IMR-90 (cell line): ENCODE data around the gene RGS19. TPM values are rescaled to one million over a fixed set of nuclear protein-coding genes. Genes with fewer than 3 reads are reported as not detected.

Source experiments
- ATAC-seq: fragments of 200-7000 bp; cut with Tn5 transposase; 2 replicates; pipeline ENCODE4 v1.9.1; 2020; ENCODE audit warnings: low read depth, mild to moderate bottlenecking, moderate library complexity
- BruUV-seq: library from RNA; stranded (reverse); fragments of 400-500 nt; replicated peaks from 2 replicates; lab custom pipeline; 2021; lab: Mats Ljungman, UMichigan
- CTCF ChIA-PET: fragments of 300-600 bp; formaldehyde crosslinking; extraction: SDS; loops from one replicate; lab custom pipeline; 2021; ENCODE audit warnings: antibody characterized with exemption; lab: Yijun Ruan, JAX
- POLR2A ChIA-PET: fragments of 300-600 bp; sonication (Branson Sonifier 250); formaldehyde crosslinking; loops from one replicate; lab custom pipeline; 2022; ENCODE audit warnings: antibody characterized with exemption; ENCODE audit not compliant: unreplicated experiment; lab: Charles Lee
- DNase-seq: peaks from one replicate; pipeline ENCODE4 v3.0.0; 2013
- H2AFZ ChIP-seq: replicated peaks from 2 replicates; pipeline ENCODE3; 2013; ENCODE audit warnings: low read length, mild to moderate bottlenecking; ENCODE audit not compliant: poor library complexity
- H2AK5ac ChIP-seq: 2 replicates; pipeline ENCODE4 v1.6.1; 2013; ENCODE audit warnings: low read depth, low read length, inconsistent platforms
- H2AK9ac ChIP-seq: replicated peaks from 2 replicates; pipeline ENCODE3; 2013; ENCODE audit warnings: mild to moderate bottlenecking, low read depth, low read length, moderate library complexity; ENCODE audit not compliant: poor library complexity
- H2BK120ac ChIP-seq: 2 replicates; pipeline ENCODE4 v1.6.1; 2013; ENCODE audit warnings: low read depth, low read length, inconsistent platforms
- H2BK15ac ChIP-seq: 3 replicates; pipeline ENCODE4 v1.6.1; 2013; ENCODE audit warnings: low read depth, low read length, inconsistent platforms
- H2BK20ac ChIP-seq: 2 replicates; pipeline ENCODE4 v1.6.1; 2013; ENCODE audit warnings: low read depth, mild to moderate bottlenecking, inconsistent platforms, low read length, moderate library complexity
- H2BK5ac ChIP-seq: 2 replicates; pipeline ENCODE4 v1.6.1; 2013; ENCODE audit warnings: mild to moderate bottlenecking, low read depth, low read length, inconsistent platforms; ENCODE audit not compliant: poor library complexity, severe bottlenecking
- H3K14ac ChIP-seq: replicated peaks from 2 replicates; pipeline ENCODE4 v1.6.1; 2013; ENCODE audit warnings: low read depth, low read length, inconsistent platforms
- H3K18ac ChIP-seq: 2 replicates; pipeline ENCODE4 v1.6.1; 2013; ENCODE audit warnings: low read depth, low read length, control low read depth
- H3K23ac ChIP-seq: 2 replicates; pipeline ENCODE4 v1.6.1; 2013; ENCODE audit warnings: low read depth, low read length, inconsistent platforms
- H3K27ac ChIP-seq: 2 replicates; pipeline ENCODE4 v1.5.1; 2013; ENCODE audit warnings: mild to moderate bottlenecking, control low read depth, low read length; ENCODE audit not compliant: insufficient read depth
- H3K27me3 ChIP-seq: 2 replicates; pipeline ENCODE4 v1.6.1; 2013; ENCODE audit warnings: low read length; ENCODE audit not compliant: control insufficient read depth, insufficient read depth
- H3K36me3 ChIP-seq: 2 replicates; pipeline ENCODE4 v1.6.1; 2013; ENCODE audit warnings: low read length, mixed read lengths; ENCODE audit not compliant: control insufficient read depth, insufficient read depth
- H3K4ac ChIP-seq: 2 replicates; pipeline ENCODE4 v1.6.1; 2013; ENCODE audit warnings: low read depth, low read length, inconsistent platforms
- H3K4me1 ChIP-seq: 2 replicates; pipeline ENCODE4 v1.6.1; 2013; ENCODE audit warnings: low read length, mixed read lengths; ENCODE audit not compliant: control insufficient read depth, insufficient read depth
- H3K4me2 ChIP-seq: 2 replicates; pipeline ENCODE4 v1.6.1; 2013; ENCODE audit warnings: low read depth, mild to moderate bottlenecking, control low read depth, low read length, moderate library complexity
- H3K4me3 ChIP-seq: 2 replicates; pipeline ENCODE4 v1.5.1; 2013; ENCODE audit warnings: low read depth, mild to moderate bottlenecking, control low read depth, low read length, moderate library complexity; ENCODE audit not compliant: insufficient read depth
- H3K56ac ChIP-seq: 2 replicates; pipeline ENCODE4 v1.6.1; 2013; ENCODE audit warnings: low read length, inconsistent platforms; ENCODE audit not compliant: insufficient read depth; ENCODE audit errors: extremely low read depth
- H3K79me1 ChIP-seq, 2 experiments: 2 replicates each; pipeline ENCODE4 v1.6.1; 2013; ENCODE audit warnings: low read length in 2 of 2, inconsistent platforms in 1 of 2, low read depth in 1 of 2
- H3K9ac ChIP-seq: 2 replicates; pipeline ENCODE4 v1.6.1; 2013; ENCODE audit warnings: low read depth, low read length, control low read depth
- H3K9me1 ChIP-seq: 2 replicates; pipeline ENCODE4 v1.6.1; 2013; ENCODE audit warnings: low read length, inconsistent platforms; ENCODE audit not compliant: insufficient read depth
- H3K9me3 ChIP-seq: 2 replicates; pipeline ENCODE4 v1.6.1; 2013; ENCODE audit warnings: low read length; ENCODE audit not compliant: control insufficient read depth, insufficient read depth
- H4K20me1 ChIP-seq: 2 replicates; pipeline ENCODE4 v1.6.1; 2013; ENCODE audit warnings: low read length, inconsistent platforms; ENCODE audit not compliant: insufficient read depth
- H4K5ac ChIP-seq: 2 replicates; pipeline ENCODE4 v1.6.1; 2013; ENCODE audit warnings: mild to moderate bottlenecking, low read depth, low read length, control low read depth
- H4K8ac ChIP-seq, 2 experiments: 2 replicates each; pipeline ENCODE4 v1.6.1; 2013; ENCODE audit warnings: low read depth in 2 of 2, low read length in 2 of 2, control low read depth in 1 of 2, inconsistent platforms in 1 of 2
- H4K91ac ChIP-seq: 2 replicates; pipeline ENCODE4 v1.6.1; 2013; ENCODE audit warnings: low read depth, low read length, inconsistent platforms; ENCODE audit not compliant: insufficient read depth
- MAZ ChIP-seq: IDR thresholded peaks from 2 replicates; pipeline ENCODE4 v1.6.1; 2012; ENCODE audit warnings: low read depth, mild to moderate bottlenecking, low read length, improper control_type of control experiment, moderate library complexity, borderline replicate concordance
- WGBS, 2 experiments: methylation state at CpG; one replicate each; pipeline versions ENCODE4 v1.1.5 to v1.1.7; 2013; ENCODE audit warnings: missing lambda C conversion rate in 2 of 2; ENCODE audit not compliant: insufficient read length in 1 of 2; ENCODE audit errors: extremely low coverage in 2 of 2; 5-methylcytosine and 5-hydroxymethylcytosine counted together
- dilution Hi-C: fragments of 300-500 bp; cut with HindIII; formaldehyde crosslinking; loops from one replicate; pipeline ENCODE4 v1.14.3; 2018; ENCODE audit warnings: low sequenced_read_pairs; ENCODE audit not compliant: unreplicated experiment
- in situ Hi-C: fragments of 300-500 bp; cut with MboI; formaldehyde crosslinking; loops from 3 replicates; pipeline ENCODE4 v1.14.3; 2019; ENCODE audit warnings: low sequenced_read_pairs, inconsistent platforms, mixed read lengths
- intact Hi-C: fragments of 100-400 bp; cut with micrococcal nuclease; formaldehyde crosslinking; loops from 2 replicates; pipeline ENCODE4 v1.10.0; 2022
- polyA plus RNA-seq, 3 experiments: library from polyadenylated mRNA; depleted of rRNA; stranded (reverse); fragments of >200 nt; gene quantifications; 2 replicates each; pipeline ENCODE4 v1.2.3, GENCODE V29; 2012; ENCODE audit warnings: low replicate concordance in 1 of 3
- total RNA-seq: library from RNA; depleted of rRNA; stranded (reverse); fragments of >200 nt; gene quantifications from 2 replicates; pipeline ENCODE4 v1.2.3, GENCODE V29; 2012
- TF ChIP-seq, protein P1 (sequence below): conservative IDR thresholded peaks from 2 replicates; pipeline ENCODE4 v1.5.1; 2012; ENCODE audit warnings: mild to moderate bottlenecking, low read depth, low read length, improper control_type of control experiment

Gene RGS19
- total and polyA plus RNA-seq, 2 of the 4 experiments (the other 2 are of a cell fraction) = 7.7 to 17.5 TPM

DNA sequence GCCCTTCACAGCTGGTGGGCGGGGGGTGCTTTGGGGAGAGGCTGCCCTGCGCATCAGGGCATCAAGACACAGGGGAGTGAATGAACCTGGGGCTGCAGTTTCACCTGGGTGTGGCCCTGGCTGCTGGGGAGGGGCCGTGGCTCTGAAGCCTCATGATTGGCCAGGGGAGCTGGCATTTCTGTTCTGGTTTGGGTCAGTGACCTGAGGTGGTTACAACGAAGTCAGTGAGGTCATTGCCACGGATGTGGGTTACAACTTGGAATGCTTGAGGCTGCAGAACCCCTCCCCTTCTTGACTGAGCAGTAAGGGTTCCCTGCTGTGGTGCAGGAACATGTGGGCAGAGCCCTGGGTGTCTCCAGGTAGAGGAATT, 13.4 kb downstream of the RGS19 start:
- Histone ChIP-seq H3K79me1 (peaks cover 10 to 38% of the 10 kb centered on the region in 2 experiments; a peak in 3 of 4 replicates), H3K9me3 (no peaks in the 10 kb centered on the region), H3K9ac (no peak overlapping the region), H2BK20ac (peak overlapping the region; percentile 26; the same call in 1 of the 2 replicates), H3K4me1 (peaks cover 27% of the 10 kb centered on the region), H4K20me1 (peaks cover 15% of the 10 kb centered on the region), H2AK9ac (peak overlapping the region; percentile 81), H4K5ac (no peak overlapping the region), H4K91ac (no peak overlapping the region), H2AFZ (peak overlapping the region; percentile 65), H2AK5ac (peak overlapping the region; percentile 78), H3K14ac (peak overlapping the region; percentile 37; the same call in 1 of the 2 replicates), H2BK5ac (no peak overlapping the region), H3K4me2 (no peak overlapping the region; the same call in 1 of the 2 replicates), H3K18ac (no peak overlapping the region), H3K4ac (peak overlapping the region; percentile 23; the same call in 1 of the 2 replicates), H3K23ac (no peak overlapping the region), H3K9me1 (peaks cover 19% of the 10 kb centered on the region), H3K56ac (no peak overlapping the region), H3K27me3 (no peaks in the 10 kb centered on the region), H3K4me3 (no peak overlapping the region), H4K8ac (peak overlapping the region in 1 of 2 experiments; percentile 37; a peak in 1 of 4 replicates), H3K27ac (no peak overlapping the region; the same call in 1 of the 2 replicates), H2BK120ac (peak overlapping the region; percentile 52), H3K36me3 (peaks cover 4% of the 10 kb centered on the region; the same call in 1 of the 2 replicates), H2BK15ac (0 out of 3 replicates have a peak overlapping the region, but pooled peaks have one; percentile 40)
- ATAC-seq (no peak), DNase-seq (peak; percentile 78)
- dilution Hi-C loops = no loop called here
- in situ Hi-C loops = no loop called here
- TF ChIP-seq MAZ = peak; percentile 26; the same call in 1 of the 2 replicates
- TF ChIP-seq, protein P1, sequence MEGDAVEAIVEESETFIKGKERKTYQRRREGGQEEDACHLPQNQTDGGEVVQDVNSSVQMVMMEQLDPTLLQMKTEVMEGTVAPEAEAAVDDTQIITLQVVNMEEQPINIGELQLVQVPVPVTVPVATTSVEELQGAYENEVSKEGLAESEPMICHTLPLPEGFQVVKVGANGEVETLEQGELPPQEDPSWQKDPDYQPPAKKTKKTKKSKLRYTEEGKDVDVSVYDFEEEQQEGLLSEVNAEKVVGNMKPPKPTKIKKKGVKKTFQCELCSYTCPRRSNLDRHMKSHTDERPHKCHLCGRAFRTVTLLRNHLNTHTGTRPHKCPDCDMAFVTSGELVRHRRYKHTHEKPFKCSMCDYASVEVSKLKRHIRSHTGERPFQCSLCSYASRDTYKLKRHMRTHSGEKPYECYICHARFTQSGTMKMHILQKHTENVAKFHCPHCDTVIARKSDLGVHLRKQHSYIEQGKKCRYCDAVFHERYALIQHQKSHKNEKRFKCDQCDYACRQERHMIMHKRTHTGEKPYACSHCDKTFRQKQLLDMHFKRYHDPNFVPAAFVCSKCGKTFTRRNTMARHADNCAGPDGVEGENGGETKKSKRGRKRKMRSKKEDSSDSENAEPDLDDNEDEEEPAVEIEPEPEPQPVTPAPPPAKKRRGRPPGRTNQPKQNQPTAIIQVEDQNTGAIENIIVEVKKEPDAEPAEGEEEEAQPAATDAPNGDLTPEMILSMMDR = no peak
- BruUV-seq = no TSS peak
- ChIA-PET POLR2A (no interaction called here), CTCF (no interaction called here)
- 90% methylated on average over 2 of the region's 5 CpGs; no CpG with 5 or more reads in 1 of the 2 experiments for WGBS, 2 experiments
- intact Hi-C loops = no loop called here
